A172 (cell line): ENCODE results near the gene BCAP29. TPM values are rescaled to one million over a fixed set of nuclear protein-coding genes. Genes with fewer than 3 reads are reported as not detected.

Experiments
- DNase-seq: peaks from one replicate; pipeline ENCODE4 v3.0.0-alpha.2; 2015; ENCODE audit warnings: low spot score
- total RNA-seq: library from RNA; depleted of rRNA; stranded (reverse); fragments of >200 nt; shearing (Covaris generic); gene quantifications from 2 replicates; pipeline ENCODE4 v1.2.3, GENCODE V29; 2014

The BCAP29 gene
- total RNA-seq, 1 experiment from 2014 or later = 127 TPM

GRCh38 chr7:107581387-107582013, 1.5 kb downstream of the BCAP29 start:
- no peak for DNase-seq

GRCh38 chr7:107582875-107583274, 2.8 kb downstream of the BCAP29 start:
- DNase-seq = no peak

GRCh38 chr7:107584716-107585115, 4.7 kb downstream of the BCAP29 start:
- DNase-seq = no peak

GRCh38 chr7:107588529-107589130, 8.6 kb downstream of the BCAP29 start:
- no peak for DNase-seq

GRCh38 chr7:107591421-107591820, 11.4 kb downstream of the BCAP29 start:
- DNase-seq = no peak

GRCh38 chr7:107592361-107593024, 12.4 kb downstream of the BCAP29 start:
- DNase-seq = no peak

- no peak for DNase-seq
Measured at GRCh38 chr7:107593025-107593410, 13.0 kb downstream of the BCAP29 start.

- peak; percentile 91 for DNase-seq
Measured at GRCh38 chr7:107594961-107595737, 15.1 kb downstream of the BCAP29 start.

- DNase-seq = peak; percentile 65
Measured at GRCh38 chr7:107596881-107597581, 17.0 kb downstream of the BCAP29 start.

- DNase-seq = no peak
Measured at GRCh38 chr7:107597582-107597916, 17.5 kb downstream of the BCAP29 start.

GRCh38 chr7:107597953-107598352, 17.9 kb downstream of the BCAP29 start:
- DNase-seq = no peak

GRCh38 chr7:107599262-107599661, 19.2 kb downstream of the BCAP29 start:
- DNase-seq = no peak

GRCh38 chr7:107600816-107601215, 20.8 kb downstream of the BCAP29 start:
- DNase-seq = no peak

- no peak for DNase-seq
Measured at GRCh38 chr7:107605218-107605815, 25.3 kb downstream of the BCAP29 start.

GRCh38 chr7:107606303-107606702, 26.3 kb downstream of the BCAP29 start:
- no peak for DNase-seq

GRCh38 chr7:107609811-107610261, 29.8 kb downstream of the BCAP29 start:
- no peak for DNase-seq

- no peak for DNase-seq
Measured at GRCh38 chr7:107610323-107610722, 30.3 kb downstream of the BCAP29 start.

- DNase-seq = no peak
Measured at GRCh38 chr7:107613439-107613838, 33.4 kb downstream of the BCAP29 start.

GRCh38 chr7:107613948-107614347, 33.9 kb downstream of the BCAP29 start:
- no peak for DNase-seq

GRCh38 chr7:107614425-107614824, 34.4 kb downstream of the BCAP29 start:
- DNase-seq = no peak

GRCh38 chr7:107615910-107616680, 36.0 kb downstream of the BCAP29 start:
- DNase-seq = no peak
